HepG2 (cell line): ENCODE measurements around the gene PRMT5. TPM values are rescaled to one million over a fixed set of nuclear protein-coding genes. Genes with fewer than 3 reads are reported as not detected.

Experiments
- ARID2 ChIP-seq: sonication (generic); formaldehyde crosslinking; IDR thresholded peaks from 2 replicates; pipeline ENCODE4 v1.8.1; 2022; ENCODE audit warnings: mild to moderate bottlenecking, missing genetic modification reagents, borderline replicate concordance
- FOSL2 ChIP-seq: sonication (generic); formaldehyde crosslinking; IDR thresholded peaks from 2 replicates; pipeline ENCODE4 v1.4.0; 2020; ENCODE audit warnings: missing genetic modification reagents
- IRF2 ChIP-seq: IDR thresholded peaks from 2 replicates; pipeline ENCODE4 v1.6.1; 2018; ENCODE audit warnings: missing genetic modification reagents, missing compliant biosample characterization
- MEIS1 ChIP-seq: sonication (generic); formaldehyde crosslinking; IDR thresholded peaks from 2 replicates; pipeline ENCODE4 v1.9.0; 2021; ENCODE audit warnings: mild to moderate bottlenecking, missing genetic modification reagents, moderate library complexity, borderline replicate concordance
- MEIS2 ChIP-seq: sonication (generic); formaldehyde crosslinking; IDR thresholded peaks from 2 replicates; pipeline ENCODE4 v1.9.0; 2021; ENCODE audit warnings: mild to moderate bottlenecking, missing genetic modification reagents
- RXRB ChIP-seq: IDR thresholded peaks from 2 replicates; pipeline ENCODE4 v1.6.1; 2016; ENCODE audit warnings: borderline replicate concordance, missing genetic modification reagents, missing compliant biosample characterization
- SP1 ChIP-seq, 2 experiments: fragments of 450-650 bp in 1 of 2; sonication (generic) in 1 of 2; formaldehyde crosslinking in 1 of 2; IDR thresholded peaks; 2 replicates each; pipeline versions ENCODE4 v1.4.0 to v1.6.1; 2016 to 2020; ENCODE audit warnings: missing genetic modification reagents in 1 of 2
- ZBTB7B ChIP-seq: sonication (generic); formaldehyde crosslinking; IDR thresholded peaks from 2 replicates; pipeline ENCODE4 v1.4.0; 2020; ENCODE audit warnings: missing genetic modification reagents
- ZC3H4 ChIP-seq: sonication (generic); formaldehyde crosslinking; IDR thresholded peaks from 2 replicates; pipeline ENCODE4 v1.4.0; 2020; ENCODE audit warnings: missing genetic modification reagents, borderline replicate concordance
- ZNF207 ChIP-seq: fragments of 450-650 bp; IDR thresholded peaks from 2 replicates; pipeline ENCODE4 v1.6.1; 2016; ENCODE audit warnings: antibody characterized with exemption, borderline replicate concordance
- ZNF614 ChIP-seq: IDR thresholded peaks from 2 replicates; pipeline ENCODE4 v1.6.1; 2018; ENCODE audit warnings: missing biosample characterization, missing genetic modification reagents, inconsistent platforms, borderline replicate concordance
- ZNF720 ChIP-seq: sonication (generic); formaldehyde crosslinking; IDR thresholded peaks from 2 replicates; pipeline ENCODE4 v1.4.0; 2020; ENCODE audit warnings: missing genetic modification reagents
- ZNF724P ChIP-seq: sonication (generic); formaldehyde crosslinking; IDR thresholded peaks from 2 replicates; pipeline ENCODE4 v1.8.0; 2022; ENCODE audit warnings: missing genetic modification reagents, borderline replicate concordance
- polyA plus RNA-seq, 8 experiments: library from polyadenylated mRNA; depleted of rRNA in 3 of 8; stranded (reverse) in 7 of 8; unstranded in 1 of 8; fragments of >200 nt; fragmentation: Illumina TruSeq in 4 of 8; extraction: Trizol in 4 of 8; gene quantifications; 2 replicates each; pipeline versions ENCODE4 v1.2.1 to v1.2.3, GENCODE V29; 2011 to 2016; ENCODE audit warnings: low read depth in 4 of 8, missing spikeins in 1 of 8, mixed read lengths in 1 of 8; ENCODE audit not compliant: insufficient read depth in 1 of 8
- total RNA-seq, 5 experiments: library from RNA; depleted of rRNA; stranded (reverse); fragments of >200 nt; fragmentation: Illumina TruSeq; extraction: Trizol; gene quantifications; 2 replicates each; pipeline ENCODE4 v1.2.3, GENCODE V29; 2016; ENCODE audit warnings: low read depth in 1 of 5
- TF ChIP-seq, protein P1 (sequence below), 2 experiments: sonication (generic) in 1 of 2; formaldehyde crosslinking in 1 of 2; IDR thresholded peaks; 2 replicates each; pipeline versions ENCODE4 v1.4.0 to v1.6.1; 2018 to 2020; ENCODE audit warnings: missing genetic modification reagents in 2 of 2, borderline replicate concordance in 1 of 2, low read depth in 1 of 2, mild to moderate bottlenecking in 1 of 2, missing biosample characterization in 1 of 2
- TF ChIP-seq, protein P2 (sequence below): sonication (generic); formaldehyde crosslinking; IDR thresholded peaks from 2 replicates; pipeline ENCODE4 v1.4.0; 2020; ENCODE audit warnings: missing genetic modification reagents
- TF ChIP-seq, protein P3 (sequence below): sonication (generic); formaldehyde crosslinking; IDR thresholded peaks from 2 replicates; pipeline ENCODE4 v1.4.0; 2020; ENCODE audit warnings: missing genetic modification reagents
- TF ChIP-seq, protein P4 (sequence below): sonication (generic); formaldehyde crosslinking; IDR thresholded peaks from 2 replicates; pipeline ENCODE4 v1.4.0; 2020; ENCODE audit warnings: mild to moderate bottlenecking, missing genetic modification reagents, borderline replicate concordance
- TF ChIP-seq, protein P5 (sequence below): sonication (generic); formaldehyde crosslinking; IDR thresholded peaks from 2 replicates; pipeline ENCODE4 v1.4.0; 2020; ENCODE audit warnings: missing genetic modification reagents, mild to moderate bottlenecking, borderline replicate concordance

The PRMT5 gene
- total and polyA plus RNA-seq, 2 of the 13 experiments (the other 11 are each of a cell fraction or from before 2014, with no cell fraction given), result 210 to 354 TPM

- TF ChIP-seq ZC3H4 (peak; percentile 40; the same call in 1 of the 2 replicates), FOSL2 (no peak), ZNF614 (CRISPR knock-in tag) (0 out of 2 replicates have a peak, but pooled peaks have one; percentile 26), MEIS2 (CRISPR knock-in tag) (0 out of 2 replicates have a peak, but pooled peaks have one; percentile 54), ZBTB7B (CRISPR knock-in tag) (peak; percentile 56), MEIS1 (0 out of 2 replicates have a peak, but pooled peaks have one; percentile 15), RXRB (CRISPR knock-in tag) (no peak), ZNF720 (CRISPR knock-in tag) (no peak), SP1 (IDR thresholded peaks at IDR 0.05) (no peak), SP1 (CRISPR knock-in tag; IDR thresholded peaks at IDR 0.05) (no peak), ZNF207 (no peak), IRF2 (CRISPR knock-in tag) (no peak), ZNF724P (CRISPR knock-in tag) (0 out of 2 replicates have a peak, but pooled peaks have one; percentile 15), ARID2 (CRISPR knock-in tag) (peak; percentile 90)
- TF ChIP-seq, protein P1, sequence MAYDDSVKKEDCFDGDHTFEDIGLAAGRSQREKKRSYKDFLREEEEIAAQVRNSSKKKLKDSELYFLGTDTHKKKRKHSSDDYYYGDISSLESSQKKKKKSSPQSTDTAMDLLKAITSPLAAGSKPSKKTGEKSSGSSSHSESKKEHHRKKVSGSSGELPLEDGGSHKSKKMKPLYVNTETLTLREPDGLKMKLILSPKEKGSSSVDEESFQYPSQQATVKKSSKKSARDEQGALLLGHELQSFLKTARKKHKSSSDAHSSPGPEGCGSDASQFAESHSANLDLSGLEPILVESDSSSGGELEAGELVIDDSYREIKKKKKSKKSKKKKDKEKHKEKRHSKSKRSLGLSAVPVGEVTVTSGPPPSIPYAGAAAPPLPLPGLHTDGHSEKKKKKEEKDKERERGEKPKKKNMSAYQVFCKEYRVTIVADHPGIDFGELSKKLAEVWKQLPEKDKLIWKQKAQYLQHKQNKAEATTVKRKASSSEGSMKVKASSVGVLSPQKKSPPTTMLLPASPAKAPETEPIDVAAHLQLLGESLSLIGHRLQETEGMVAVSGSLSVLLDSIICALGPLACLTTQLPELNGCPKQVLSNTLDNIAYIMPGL (CRISPR knock-in tag; IDR thresholded peaks at IDR 0.05; ENCODE audit: borderline replicate concordance in 1 of 2, low read depth in 1 of 2), result no peak
- TF ChIP-seq, protein P2, sequence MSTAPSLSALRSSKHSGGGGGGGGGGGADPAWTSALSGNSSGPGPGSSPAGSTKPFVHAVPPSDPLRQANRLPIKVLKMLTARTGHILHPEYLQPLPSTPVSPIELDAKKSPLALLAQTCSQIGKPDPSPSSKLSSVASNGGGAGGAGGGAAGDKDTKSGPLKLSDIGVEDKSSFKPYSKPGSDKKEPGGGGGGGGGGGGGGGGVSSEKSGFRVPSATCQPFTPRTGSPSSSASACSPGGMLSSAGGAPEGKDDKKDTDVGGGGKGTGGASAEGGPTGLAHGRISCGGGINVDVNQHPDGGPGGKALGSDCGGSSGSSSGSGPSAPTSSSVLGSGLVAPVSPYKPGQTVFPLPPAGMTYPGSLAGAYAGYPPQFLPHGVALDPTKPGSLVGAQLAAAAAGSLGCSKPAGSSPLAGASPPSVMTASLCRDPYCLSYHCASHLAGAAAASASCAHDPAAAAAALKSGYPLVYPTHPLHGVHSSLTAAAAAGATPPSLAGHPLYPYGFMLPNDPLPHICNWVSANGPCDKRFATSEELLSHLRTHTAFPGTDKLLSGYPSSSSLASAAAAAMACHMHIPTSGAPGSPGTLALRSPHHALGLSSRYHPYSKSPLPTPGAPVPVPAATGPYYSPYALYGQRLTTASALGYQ (CRISPR knock-in tag), result peak; percentile 41; the same call in 1 of the 2 replicates
- TF ChIP-seq, protein P3, sequence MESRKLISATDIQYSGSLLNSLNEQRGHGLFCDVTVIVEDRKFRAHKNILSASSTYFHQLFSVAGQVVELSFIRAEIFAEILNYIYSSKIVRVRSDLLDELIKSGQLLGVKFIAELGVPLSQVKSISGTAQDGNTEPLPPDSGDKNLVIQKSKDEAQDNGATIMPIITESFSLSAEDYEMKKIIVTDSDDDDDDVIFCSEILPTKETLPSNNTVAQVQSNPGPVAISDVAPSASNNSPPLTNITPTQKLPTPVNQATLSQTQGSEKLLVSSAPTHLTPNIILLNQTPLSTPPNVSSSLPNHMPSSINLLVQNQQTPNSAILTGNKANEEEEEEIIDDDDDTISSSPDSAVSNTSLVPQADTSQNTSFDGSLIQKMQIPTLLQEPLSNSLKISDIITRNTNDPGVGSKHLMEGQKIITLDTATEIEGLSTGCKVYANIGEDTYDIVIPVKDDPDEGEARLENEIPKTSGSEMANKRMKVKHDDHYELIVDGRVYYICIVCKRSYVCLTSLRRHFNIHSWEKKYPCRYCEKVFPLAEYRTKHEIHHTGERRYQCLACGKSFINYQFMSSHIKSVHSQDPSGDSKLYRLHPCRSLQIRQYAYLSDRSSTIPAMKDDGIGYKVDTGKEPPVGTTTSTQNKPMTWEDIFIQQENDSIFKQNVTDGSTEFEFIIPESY (CRISPR knock-in tag), result no peak
- TF ChIP-seq, protein P4, sequence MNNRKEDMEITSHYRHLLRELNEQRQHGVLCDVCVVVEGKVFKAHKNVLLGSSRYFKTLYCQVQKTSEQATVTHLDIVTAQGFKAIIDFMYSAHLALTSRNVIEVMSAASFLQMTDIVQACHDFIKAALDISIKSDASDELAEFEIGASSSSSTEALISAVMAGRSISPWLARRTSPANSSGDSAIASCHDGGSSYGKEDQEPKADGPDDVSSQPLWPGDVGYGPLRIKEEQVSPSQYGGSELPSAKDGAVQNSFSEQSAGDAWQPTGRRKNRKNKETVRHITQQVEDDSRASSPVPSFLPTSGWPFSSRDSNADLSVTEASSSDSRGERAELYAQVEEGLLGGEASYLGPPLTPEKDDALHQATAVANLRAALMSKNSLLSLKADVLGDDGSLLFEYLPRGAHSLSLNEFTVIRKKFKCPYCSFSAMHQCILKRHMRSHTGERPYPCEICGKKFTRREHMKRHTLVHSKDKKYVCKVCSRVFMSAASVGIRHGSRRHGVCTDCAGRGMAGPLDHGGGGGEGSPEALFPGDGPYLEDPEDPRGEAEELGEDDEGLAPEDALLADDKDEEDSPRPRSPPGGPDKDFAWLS (CRISPR knock-in tag), result 0 out of 2 replicates have a peak, but pooled peaks have one; percentile 54
- TF ChIP-seq, protein P5, sequence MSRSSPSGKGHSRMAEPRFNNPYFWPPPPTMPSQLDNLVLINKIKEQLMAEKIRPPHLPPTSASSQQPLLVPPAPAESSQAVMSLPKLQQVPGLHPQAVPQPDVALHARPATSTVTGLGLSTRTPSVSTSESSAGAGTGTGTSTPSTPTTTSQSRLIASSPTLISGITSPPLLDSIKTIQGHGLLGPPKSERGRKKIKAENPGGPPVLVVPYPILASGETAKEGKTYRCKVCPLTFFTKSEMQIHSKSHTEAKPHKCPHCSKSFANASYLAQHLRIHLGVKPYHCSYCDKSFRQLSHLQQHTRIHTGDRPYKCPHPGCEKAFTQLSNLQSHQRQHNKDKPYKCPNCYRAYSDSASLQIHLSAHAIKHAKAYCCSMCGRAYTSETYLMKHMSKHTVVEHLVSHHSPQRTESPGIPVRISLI (CRISPR knock-in tag), result 0 out of 2 replicates have a peak, but pooled peaks have one; percentile 6
Measured at GRCh38 chr14:22928237-22929103, 706 bp downstream of the PRMT5 start (continued).
